NCI-H1417 (cell line): ENCODE measurements around the gene CCDC86.

Experiments
- DNase-seq, 3 experiments: peaks; one replicate each; lab custom pipeline; 2025; lab: John Stamatoyannopoulos, UW

The CCDC86 gene

GRCh38 chr11:60831501-60832079, 10.3 kb upstream of the CCDC86 start:
- DNase-seq = peak in 2 of 3 experiments; percentile 25 to 78

- no peak for DNase-seq
Observed at GRCh38 chr11:60834742-60835533, 7.0 kb upstream of the CCDC86 start.

GRCh38 chr11:60835534-60835846, 6.4 kb upstream of the CCDC86 start:
- DNase-seq = no peak

- DNase-seq = peak in 1 of 3 experiments; percentile 39
Observed at GRCh38 chr11:60836866-60837515, 4.9 kb upstream of the CCDC86 start.

- no peak for DNase-seq
Observed at GRCh38 chr11:60838132-60838531, 3.8 kb upstream of the CCDC86 start.

- no peak for DNase-seq
Observed at GRCh38 chr11:60840470-60841430, 1.2 kb upstream of the CCDC86 start.

GRCh38 chr11:60842668-60843600, 1.0 kb downstream of the CCDC86 start:
- peak in 1 of 3 experiments; percentile 19 for DNase-seq

- DNase-seq = no peak
Observed at GRCh38 chr11:60844045-60844869, 2.3 kb downstream of the CCDC86 start.

GRCh38 chr11:60844870-60845221, 2.9 kb downstream of the CCDC86 start:
- no peak for DNase-seq

GRCh38 chr11:60845338-60845737, 3.4 kb downstream of the CCDC86 start:
- no peak for DNase-seq

GRCh38 chr11:60847281-60847680, 5.4 kb downstream of the CCDC86 start:
- DNase-seq = no peak

- DNase-seq = no peak
Observed at GRCh38 chr11:60847896-60848295, 6.0 kb downstream of the CCDC86 start.

GRCh38 chr11:60848714-60849151, 6.8 kb downstream of the CCDC86 start:
- no peak for DNase-seq

GRCh38 chr11:60849641-60850520, 8.0 kb downstream of the CCDC86 start:
- no peak for DNase-seq

- DNase-seq = no peak
Observed at GRCh38 chr11:60851327-60852104, 9.6 kb downstream of the CCDC86 start.

- no peak for DNase-seq
Observed at GRCh38 chr11:60852117-60852981, 10.4 kb downstream of the CCDC86 start.
